Measurements from ENCODE around the gene DVL3. TPM values are rescaled to one million over a fixed set of nuclear protein-coding genes. Genes with fewer than 3 reads are reported as not detected.
"Not testable (repeated sequence)": the region's sequence is repeated elsewhere in the genome, so short reads cannot be mapped to it uniquely, and the experiment has no call there.

The DVL3 gene
- polyA plus RNA-seq, 1 donor (not counting 4 experiments of a cell fraction or from before 2014, with no cell fraction given): 18.5 TPM

- Histone ChIP-seq H3K9ac (ENCODE audit: control insufficient read depth, extremely low read depth, insufficient read depth, low read length) (no peak overlapping the region), H3K9me3 (ENCODE audit: control insufficient read depth, low read depth, low read length) (no peaks in the 10 kb centered on the region), H2AFZ (ENCODE audit: control insufficient read depth, low read length) (no peak overlapping the region), H4K20me1 (ENCODE audit: control insufficient read depth, extremely low read depth, insufficient read depth, low read length) (no peaks in the 10 kb centered on the region), H3K27ac (ENCODE audit: control insufficient read depth, insufficient read depth, low read length) (no peak overlapping the region), H3K27me3 (ENCODE audit: control insufficient read depth, extremely low read depth, insufficient read depth, low read length) (no peaks in the 10 kb centered on the region), H3K36me3 (ENCODE audit: control insufficient read depth in 2 of 2, extremely low read depth in 1 of 2, insufficient read depth in 2 of 2, low read length in 2 of 2) (peaks cover 18 to 20% of the 10 kb centered on the region in 2 experiments), H3K79me2 (ENCODE audit: control insufficient read depth, insufficient read depth, low read length) (peaks cover 62% of the 10 kb centered on the region), H3K9me1 (ENCODE audit: control insufficient read depth, extremely low read depth, insufficient read depth, low read length) (no peaks in the 10 kb centered on the region), H3K4me2 (ENCODE audit: control insufficient read depth, extremely low read depth, insufficient read depth, low read depth, low read length) (no peak overlapping the region), H3K4me3 (ENCODE audit: control insufficient read depth in 2 of 3, extremely low read depth in 1 of 3, insufficient read depth in 2 of 3, low read depth in 1 of 3, low read length in 3 of 3) (no peak overlapping the region), H3K4me1 (ENCODE audit: control insufficient read depth, extremely low read depth, insufficient read depth, low read length) (peaks cover 5% of the 10 kb centered on the region)
- TF ChIP-seq EZH2 (IDR thresholded peaks at IDR 0.05; ENCODE audit: low read length): no peak
- TF ChIP-seq CTCF (optimal IDR thresholded peaks at IDR 0.05 in 1 of 3, IDR thresholded peaks at IDR 0.05 in 1 of 3, conservative IDR thresholded peaks at IDR 0.05 in 1 of 3; ENCODE audit: extremely low read depth in 1 of 3, insufficient read depth in 2 of 3, low read length in 3 of 3): no peak
- FAIRE-seq (no peak), DNase-seq (ENCODE audit: low read depth, low spot score) (no peak)
- dilution Hi-C loops (cut with MboI; ENCODE audit: extremely low pct_ligation_motif_present, low sequenced_read_pairs): no loop called here
Measured at GRCh38 chr3:184160456-184160855, 5.3 kb downstream of the DVL3 start.

- peaks cover 33 to 37% of the 10 kb centered on the region in 2 experiments for H3K36me3 ChIP-seq (ENCODE audit: control insufficient read depth in 2 of 2, extremely low read depth in 1 of 2, insufficient read depth in 2 of 2, low read length in 2 of 2)
- H3K79me2 ChIP-seq (ENCODE audit: control insufficient read depth, insufficient read depth, low read length): peaks cover 42% of the 10 kb centered on the region
- H3K27ac ChIP-seq (ENCODE audit: control insufficient read depth, insufficient read depth, low read length); H3K9ac ChIP-seq (ENCODE audit: control insufficient read depth, extremely low read depth, insufficient read depth, low read length); H3K27me3 ChIP-seq (ENCODE audit: control insufficient read depth, extremely low read depth, insufficient read depth, low read length); H3K9me1 ChIP-seq (ENCODE audit: control insufficient read depth, extremely low read depth, insufficient read depth, low read length); dilution Hi-C loops (cut with MboI; ENCODE audit: extremely low pct_ligation_motif_present, low sequenced_read_pairs); H3K4me3 ChIP-seq (ENCODE audit: control insufficient read depth in 2 of 3, extremely low read depth in 1 of 3, insufficient read depth in 2 of 3, low read depth in 1 of 3, low read length in 3 of 3); H3K4me2 ChIP-seq (ENCODE audit: control insufficient read depth, extremely low read depth, insufficient read depth, low read depth, low read length); H3K9me3 ChIP-seq (ENCODE audit: control insufficient read depth, low read depth, low read length); H3K4me1 ChIP-seq (ENCODE audit: control insufficient read depth, extremely low read depth, insufficient read depth, low read length); DNase-seq (ENCODE audit: low read depth, low spot score); H2AFZ ChIP-seq (ENCODE audit: control insufficient read depth, low read length); H4K20me1 ChIP-seq (ENCODE audit: control insufficient read depth, extremely low read depth, insufficient read depth, low read length); FAIRE-seq: not testable (repeated sequence)
Measured at GRCh38 chr3:184162571-184163070, 7.4 kb downstream of the DVL3 start.
